ENCODE data around the gene TLR9.

Gene TLR9

GRCh38 chr3:52197499-52197841 is 28.0 kb downstream of the TLR9 start:
- H3K27me3 ChIP-seq (ENCODE audit: low read depth, low read length), result no peaks in the 10 kb centered on the region
- H3K27ac ChIP-seq (ENCODE audit: low read length), result peak overlapping the region; percentile 79
- H3K9me3 ChIP-seq (ENCODE audit: control insufficient read depth in 1 of 2, low read length in 2 of 2), result no peaks in the 10 kb centered on the region
- peak overlapping the region; percentile 86 to 92 for H3K4me3 ChIP-seq (ENCODE audit: low read depth in 1 of 2, low read length in 2 of 2)
- H3K4me1 ChIP-seq (ENCODE audit: control insufficient read depth in 1 of 2, insufficient read depth in 2 of 2, low read length in 2 of 2), result peaks cover 25 to 44% of the 10 kb centered on the region in 2 donors
- H3K36me3 ChIP-seq (ENCODE audit: control insufficient read depth in 1 of 2, insufficient read depth in 2 of 2, low read length in 2 of 2), result peaks cover 3% of the 10 kb centered on the region in 2 donors

GRCh38 chr3:52196977-52197376 is 28.5 kb downstream of the TLR9 start:
- Histone ChIP-seq H3K4me3 (ENCODE audit: low read depth in 1 of 2, low read length in 2 of 2) (no peak overlapping the region), H3K36me3 (ENCODE audit: control insufficient read depth in 1 of 2, insufficient read depth in 2 of 2, low read length in 2 of 2) (no peaks in the 10 kb centered on the region), H3K27me3 (ENCODE audit: low read depth, low read length) (no peaks in the 10 kb centered on the region), H3K9me3 (ENCODE audit: control insufficient read depth in 1 of 2, low read length in 2 of 2) (no peaks in the 10 kb centered on the region), H3K27ac (ENCODE audit: low read length) (peak overlapping the region; percentile 79), H3K4me1 (ENCODE audit: control insufficient read depth in 1 of 2, insufficient read depth in 2 of 2, low read length in 2 of 2) (peaks cover 25 to 44% of the 10 kb centered on the region in 2 donors)

- no peaks in the 10 kb centered on the region for H3K36me3 ChIP-seq (ENCODE audit: control insufficient read depth in 1 of 2, insufficient read depth in 2 of 2, low read length in 2 of 2)
- no peak overlapping the region for H3K4me3 ChIP-seq (ENCODE audit: low read depth in 1 of 2, low read length in 2 of 2)
- peak overlapping the region; percentile 79 for H3K27ac ChIP-seq (ENCODE audit: low read length)
- H3K9me3 ChIP-seq (ENCODE audit: control insufficient read depth in 1 of 2, low read length in 2 of 2), result no peaks in the 10 kb centered on the region
- peaks cover 25 to 44% of the 10 kb centered on the region in 2 donors for H3K4me1 ChIP-seq (ENCODE audit: control insufficient read depth in 1 of 2, insufficient read depth in 2 of 2, low read length in 2 of 2)
- no peaks in the 10 kb centered on the region for H3K27me3 ChIP-seq (ENCODE audit: low read depth, low read length)
Measured at GRCh38 chr3:52195823-52196331, 29.6 kb downstream of the TLR9 start.

GRCh38 chr3:52195291-52195597 is 30.2 kb downstream of the TLR9 start:
- Histone ChIP-seq H3K4me3 (ENCODE audit: low read depth in 1 of 2, low read length in 2 of 2) (no peak overlapping the region), H3K27me3 (ENCODE audit: low read depth, low read length) (no peaks in the 10 kb centered on the region), H3K9me3 (ENCODE audit: control insufficient read depth in 1 of 2, low read length in 2 of 2) (no peaks in the 10 kb centered on the region), H3K4me1 (ENCODE audit: control insufficient read depth in 1 of 2, insufficient read depth in 2 of 2, low read length in 2 of 2) (peaks cover 31 to 47% of the 10 kb centered on the region in 2 donors), H3K27ac (ENCODE audit: low read length) (peak overlapping the region; percentile 79), H3K36me3 (ENCODE audit: control insufficient read depth in 1 of 2, insufficient read depth in 2 of 2, low read length in 2 of 2) (no peaks in the 10 kb centered on the region)

GRCh38 chr3:52194485-52195290 is 30.8 kb downstream of the TLR9 start:
- peaks cover 36 to 51% of the 10 kb centered on the region in 2 donors for H3K4me1 ChIP-seq (ENCODE audit: control insufficient read depth in 1 of 2, insufficient read depth in 2 of 2, low read length in 2 of 2)
- no peaks in the 10 kb centered on the region for H3K9me3 ChIP-seq (ENCODE audit: control insufficient read depth in 1 of 2, low read length in 2 of 2)
- H3K27ac ChIP-seq (ENCODE audit: low read length), result no peak overlapping the region
- H3K36me3 ChIP-seq (ENCODE audit: control insufficient read depth in 1 of 2, insufficient read depth in 2 of 2, low read length in 2 of 2), result no peaks in the 10 kb centered on the region
- H3K27me3 ChIP-seq (ENCODE audit: low read depth, low read length), result no peaks in the 10 kb centered on the region
- H3K4me3 ChIP-seq (ENCODE audit: low read depth in 1 of 2, low read length in 2 of 2), result no peak overlapping the region

GRCh38 chr3:52193065-52193464 is 32.4 kb downstream of the TLR9 start:
- no peak overlapping the region for H3K4me3 ChIP-seq (ENCODE audit: low read depth in 1 of 2, low read length in 2 of 2)
- H3K36me3 ChIP-seq (ENCODE audit: control insufficient read depth in 1 of 2, insufficient read depth in 2 of 2, low read length in 2 of 2), result no peaks in the 10 kb centered on the region
- H3K9me3 ChIP-seq (ENCODE audit: control insufficient read depth in 1 of 2, low read length in 2 of 2), result no peaks in the 10 kb centered on the region
- H3K27ac ChIP-seq (ENCODE audit: low read length), result no peak overlapping the region
- no peaks in the 10 kb centered on the region for H3K27me3 ChIP-seq (ENCODE audit: low read depth, low read length)
- peaks cover 38 to 39% of the 10 kb centered on the region in 2 donors for H3K4me1 ChIP-seq (ENCODE audit: control insufficient read depth in 1 of 2, insufficient read depth in 2 of 2, low read length in 2 of 2)

GRCh38 chr3:52191663-52192062 is 33.8 kb downstream of the TLR9 start:
- no peak overlapping the region for H3K27ac ChIP-seq (ENCODE audit: low read length)
- H3K27me3 ChIP-seq (ENCODE audit: low read depth, low read length), result no peaks in the 10 kb centered on the region
- H3K36me3 ChIP-seq (ENCODE audit: control insufficient read depth in 1 of 2, insufficient read depth in 2 of 2, low read length in 2 of 2), result no peaks in the 10 kb centered on the region
- H3K9me3 ChIP-seq (ENCODE audit: control insufficient read depth in 1 of 2, low read length in 2 of 2), result no peaks in the 10 kb centered on the region
- peaks cover 27 to 28% of the 10 kb centered on the region in 2 donors for H3K4me1 ChIP-seq (ENCODE audit: control insufficient read depth in 1 of 2, insufficient read depth in 2 of 2, low read length in 2 of 2)
- no peak overlapping the region for H3K4me3 ChIP-seq (ENCODE audit: low read depth in 1 of 2, low read length in 2 of 2)

- Histone ChIP-seq H3K4me3 (ENCODE audit: low read depth in 1 of 2, low read length in 2 of 2) (no peak overlapping the region), H3K4me1 (ENCODE audit: control insufficient read depth in 1 of 2, insufficient read depth in 2 of 2, low read length in 2 of 2) (peaks cover 18 to 27% of the 10 kb centered on the region in 2 donors), H3K36me3 (ENCODE audit: control insufficient read depth in 1 of 2, insufficient read depth in 2 of 2, low read length in 2 of 2) (no peaks in the 10 kb centered on the region), H3K27ac (ENCODE audit: low read length) (no peak overlapping the region), H3K27me3 (ENCODE audit: low read depth, low read length) (no peaks in the 10 kb centered on the region), H3K9me3 (ENCODE audit: control insufficient read depth in 1 of 2, low read length in 2 of 2) (no peaks in the 10 kb centered on the region)
Measured at GRCh38 chr3:52190294-52191074, 35.0 kb downstream of the TLR9 start.

- no peaks in the 10 kb centered on the region for H3K36me3 ChIP-seq (ENCODE audit: control insufficient read depth in 1 of 2, insufficient read depth in 2 of 2, low read length in 2 of 2)
- H3K27me3 ChIP-seq (ENCODE audit: low read depth, low read length), result no peaks in the 10 kb centered on the region
- no peak overlapping the region for H3K27ac ChIP-seq (ENCODE audit: low read length)
- no peaks in the 10 kb centered on the region for H3K9me3 ChIP-seq (ENCODE audit: control insufficient read depth in 1 of 2, low read length in 2 of 2)
- H3K4me3 ChIP-seq (ENCODE audit: low read depth in 1 of 2, low read length in 2 of 2), result no peak overlapping the region
- H3K4me1 ChIP-seq (ENCODE audit: control insufficient read depth in 1 of 2, insufficient read depth in 2 of 2, low read length in 2 of 2), result peaks cover 13 to 18% of the 10 kb centered on the region in 2 donors
Measured at GRCh38 chr3:52188556-52188955, 36.9 kb downstream of the TLR9 start.

GRCh38 chr3:52186729-52187128 is 38.7 kb downstream of the TLR9 start:
- Histone ChIP-seq H3K9me3 (ENCODE audit: control insufficient read depth in 1 of 2, low read length in 2 of 2) (no peaks in the 10 kb centered on the region), H3K27me3 (ENCODE audit: low read depth, low read length) (no peaks in the 10 kb centered on the region), H3K36me3 (ENCODE audit: control insufficient read depth in 1 of 2, insufficient read depth in 2 of 2, low read length in 2 of 2) (no peaks in the 10 kb centered on the region), H3K4me3 (ENCODE audit: low read depth in 1 of 2, low read length in 2 of 2) (no peak overlapping the region), H3K4me1 (ENCODE audit: control insufficient read depth in 1 of 2, insufficient read depth in 2 of 2, low read length in 2 of 2) (peaks cover 11 to 13% of the 10 kb centered on the region in 2 donors), H3K27ac (ENCODE audit: low read length) (no peak overlapping the region)

GRCh38 chr3:52185837-52186236 is 39.6 kb downstream of the TLR9 start:
- no peaks in the 10 kb centered on the region for H3K36me3 ChIP-seq (ENCODE audit: control insufficient read depth in 1 of 2, insufficient read depth in 2 of 2, low read length in 2 of 2)
- no peaks in the 10 kb centered on the region for H3K27me3 ChIP-seq (ENCODE audit: low read depth, low read length)
- H3K4me1 ChIP-seq (ENCODE audit: control insufficient read depth in 1 of 2, insufficient read depth in 2 of 2, low read length in 2 of 2), result peaks cover 11 to 13% of the 10 kb centered on the region in 2 donors
- no peak overlapping the region for H3K27ac ChIP-seq (ENCODE audit: low read length)
- H3K4me3 ChIP-seq (ENCODE audit: low read depth in 1 of 2, low read length in 2 of 2), result no peak overlapping the region
- H3K9me3 ChIP-seq (ENCODE audit: control insufficient read depth in 1 of 2, low read length in 2 of 2), result no peaks in the 10 kb centered on the region
